RWPE2 (cell line): ENCODE measurements around the gene CDK5.
A peak's percentile ranks its signal among the peaks of the same experiment; 100 is the strongest.

Experiments
- ATAC-seq: fragments of 200-7000 bp; cut with Tn5 transposase; 3 replicates; pipeline ENCODE4 v1.9.1; 2021; ENCODE audit warnings: low read depth
- DNase-seq: peaks from one replicate; pipeline ENCODE4 v3.0.0-alpha.2; 2020; ENCODE audit warnings: low spot score
- H3K27ac ChIP-seq: fragments of 450-650 bp; 2 replicates; pipeline ENCODE4 v1.5.1; 2017; ENCODE audit warnings: mild to moderate bottlenecking; ENCODE audit not compliant: poor library complexity, severe bottlenecking
- H3K27me3 ChIP-seq: fragments of 250-450 bp; sonication (Bioruptor Pico); 2 replicates; pipeline ENCODE4 v1.5.1; 2021; ENCODE audit warnings: mild to moderate bottlenecking, moderate library complexity; ENCODE audit not compliant: insufficient read depth, poor library complexity, severe bottlenecking
- H3K36me3 ChIP-seq: fragments of 250-450 bp; sonication (Bioruptor Pico); 2 replicates; pipeline ENCODE4 v1.5.1; 2020; ENCODE audit warnings: low read depth, mild to moderate bottlenecking, moderate library complexity
- H3K4me1 ChIP-seq: fragments of 250-450 bp; sonication (Bioruptor Pico); 2 replicates; pipeline ENCODE4 v1.5.1; 2021; ENCODE audit warnings: mild to moderate bottlenecking, moderate library complexity; ENCODE audit not compliant: insufficient read depth, poor library complexity, severe bottlenecking
- H3K4me3 ChIP-seq: fragments of 250-450 bp; sonication (Bioruptor Pico); 2 replicates; pipeline ENCODE4 v1.5.1; 2021; ENCODE audit warnings: mild to moderate bottlenecking, moderate library complexity; ENCODE audit not compliant: severe bottlenecking
- H3K9me3 ChIP-seq: fragments of 250-450 bp; sonication (Bioruptor Pico); 2 replicates; pipeline ENCODE4 v1.5.1; 2021; ENCODE audit warnings: mild to moderate bottlenecking, moderate library complexity; ENCODE audit not compliant: severe bottlenecking
- CTCF ChIP-seq: fragments of 450-650 bp; IDR thresholded peaks from one replicate; pipeline ENCODE4 v1.5.1; 2017; ENCODE audit warnings: mild to moderate bottlenecking, moderate library complexity; ENCODE audit not compliant: poor library complexity, severe bottlenecking

The CDK5 gene

GRCh38 chr7:151053751-151054150 lies 3.9 kb downstream of the CDK5 start:
- TF ChIP-seq CTCF: no peak
- Histone ChIP-seq H3K27ac (no peak overlapping the region), H3K4me3 (no peak overlapping the region), H3K4me1 (peaks cover 3% of the 10 kb centered on the region), H3K9me3 (no peaks in the 10 kb centered on the region), H3K27me3 (peaks cover 6% of the 10 kb centered on the region), H3K36me3 (no peaks in the 10 kb centered on the region)
- ATAC-seq (no peak), DNase-seq (no peak)

GRCh38 chr7:151053096-151053495 lies 4.6 kb downstream of the CDK5 start:
- Histone ChIP-seq H3K4me3 (no peak overlapping the region), H3K4me1 (no peaks in the 10 kb centered on the region), H3K9me3 (no peaks in the 10 kb centered on the region), H3K27ac (no peak overlapping the region), H3K36me3 (no peaks in the 10 kb centered on the region), H3K27me3 (peaks cover 6% of the 10 kb centered on the region)
- no peak for ATAC-seq
- no peak for DNase-seq
- no peak for TF ChIP-seq CTCF

DNA sequence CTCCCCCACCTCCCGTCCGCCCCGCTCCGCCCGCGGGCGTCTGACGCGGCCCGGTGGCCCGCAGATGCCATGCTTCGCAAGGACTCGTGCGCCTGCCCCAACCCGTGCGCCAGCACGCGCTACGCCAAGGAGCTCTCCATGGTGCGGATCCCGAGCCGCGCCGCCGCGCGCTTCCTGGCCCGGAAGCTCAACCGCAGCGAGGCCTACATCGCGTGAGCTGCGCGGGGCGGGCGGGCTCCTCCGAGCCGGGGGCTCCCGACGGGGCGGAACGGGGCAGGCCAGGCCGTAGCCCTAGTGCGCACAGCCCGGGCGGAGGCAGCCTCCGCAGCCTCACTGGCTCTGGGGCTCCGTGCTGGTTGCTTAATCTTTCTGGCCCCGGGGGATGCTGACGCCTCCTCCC lies 6.6 kb downstream of the CDK5 start:
- DNase-seq (no peak), ATAC-seq (peak; percentile 67)
- H3K36me3 ChIP-seq: no peaks in the 10 kb centered on the region
- no peak overlapping the region for H3K4me3 ChIP-seq
- no peak overlapping the region for H3K27ac ChIP-seq
- no peaks in the 10 kb centered on the region for H3K4me1 ChIP-seq
- TF ChIP-seq CTCF: no peak
- H3K9me3 ChIP-seq: no peaks in the 10 kb centered on the region
- H3K27me3 ChIP-seq: peaks cover 6% of the 10 kb centered on the region

GRCh38 chr7:151048911-151049463 lies 8.7 kb downstream of the CDK5 start:
- DNase-seq (no peak), ATAC-seq (no peak)
- Histone ChIP-seq H3K36me3 (no peaks in the 10 kb centered on the region), H3K27me3 (peaks cover 6% of the 10 kb centered on the region), H3K4me3 (no peak overlapping the region), H3K4me1 (no peaks in the 10 kb centered on the region), H3K27ac (no peak overlapping the region), H3K9me3 (no peaks in the 10 kb centered on the region)
- TF ChIP-seq CTCF: no peak

DNA sequence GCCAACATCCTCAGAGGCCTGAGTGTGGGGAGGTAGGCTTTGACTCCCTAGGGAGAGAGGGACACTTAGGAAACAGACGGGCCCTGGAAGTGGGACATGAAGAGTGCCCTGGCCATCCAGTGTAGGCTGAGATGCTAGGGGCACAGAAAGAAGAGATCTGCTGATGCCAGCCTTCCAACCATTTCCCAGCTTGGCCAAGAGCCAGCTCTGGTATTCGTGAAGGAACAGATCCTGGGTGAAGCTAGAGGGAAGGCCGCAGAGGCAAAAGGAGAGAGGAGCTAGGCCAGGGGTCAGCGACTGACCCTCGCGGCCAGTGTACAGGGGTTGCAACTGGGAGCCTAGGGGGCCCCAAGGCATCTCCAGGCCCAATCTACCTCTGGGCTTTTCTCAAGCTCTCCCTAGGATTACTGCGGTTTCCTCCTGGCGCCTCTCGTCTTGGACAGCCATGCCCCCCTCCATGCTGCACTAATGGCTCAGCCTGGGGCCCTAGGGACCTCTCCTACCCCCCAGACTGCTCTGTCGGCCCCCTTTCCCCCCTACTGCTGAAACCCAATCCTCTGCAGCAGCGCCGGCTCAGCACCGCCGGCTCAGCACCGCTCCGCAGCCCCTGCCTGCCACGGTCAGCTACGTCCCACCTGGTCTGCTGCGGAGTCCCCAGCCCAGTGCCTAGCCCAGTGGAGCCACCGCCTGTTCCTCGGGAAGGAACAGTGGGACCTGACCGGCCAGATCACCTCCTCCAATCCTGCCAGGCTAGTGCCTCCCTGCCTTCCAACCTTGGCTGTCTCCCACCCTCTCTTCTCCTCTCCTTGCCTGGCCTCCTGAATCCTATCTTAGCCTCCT lies 9.5 kb downstream of the CDK5 start, which contains the start of gene ASIC3:
Gene ASIC3 (plus strand): TSS at position 556 of the 840 bp plus-strand sequence. CDS start 355 bp downstream, outside the sequence.
- peaks cover 6% of the 10 kb centered on the region for H3K27me3 ChIP-seq
- H3K36me3 ChIP-seq: no peaks in the 10 kb centered on the region
- no peak within 1 kb of the TSS for H3K27ac ChIP-seq
- H3K9me3 ChIP-seq: no peaks in the 10 kb centered on the region
- DNase-seq (no peak), ATAC-seq (no peak)
- no peak within 1 kb of the TSS for H3K4me3 ChIP-seq
- H3K4me1 ChIP-seq: no peaks in the 10 kb centered on the region
- no peak for TF ChIP-seq CTCF
